ENCODE results near the gene CLIC6. TPM values are rescaled to one million over a fixed set of nuclear protein-coding genes. Genes with fewer than 3 reads are reported as not detected.

The CLIC6 gene
- total RNA-seq (10.1 TPM), polyA plus RNA-seq (ENCODE audit: insufficient read depth, low read depth, low replicate concordance) (2.1 TPM)
- long read RNA-seq, donor 1 = 0 reads
- long read RNA-seq, donor 2 = 0 reads
- long read RNA-seq, donor 3, partial matches to known transcripts = 0 of 2 reads
- long read RNA-seq, donor 3, other reads (novel, unspliced or antisense) = 0 of 2 reads
- long read RNA-seq, donor 4 = 0 reads
- long read RNA-seq, donor 5 = 0 reads
- long read RNA-seq, donor 6 = 0 reads
- long read RNA-seq, donor 7, transcript CLIC6-201 (6 exons, 3,806 nt) = major isoform, 13 of 16 reads
- long read RNA-seq, donor 7, partial matches to known transcripts = 0 of 16 reads
- long read RNA-seq, donor 7, other reads (novel, unspliced or antisense) = 3 of 16 reads
- long read RNA-seq, donor 8 = 0 reads
- long read RNA-seq, donor 9 = 0 reads
- long read RNA-seq, donor 10 = 0 reads

- Histone ChIP-seq H3K9ac (ENCODE audit: low read length in 3 of 3) (no peak within 1 kb of the TSS), H3K36me3 (ENCODE audit: control insufficient read depth in 2 of 3, insufficient read depth in 3 of 3, low read length in 3 of 3) (no peaks in the 10 kb centered on the region), H3K27me3 (ENCODE audit: control insufficient read depth, insufficient read depth, low read length) (peaks cover 19% of the 10 kb centered on the region), H3K4me3 (ENCODE audit: low read length in 3 of 3) (no peak within 1 kb of the TSS), H3K9me3 (ENCODE audit: control insufficient read depth in 2 of 3, insufficient read depth in 1 of 3, low read length in 3 of 3) (no peaks in the 10 kb centered on the region), H3K4me1 (ENCODE audit: control insufficient read depth in 2 of 3, insufficient read depth in 2 of 3, low read depth in 1 of 3, low read length in 3 of 3) (peaks cover 0 to 5% (median 0%) of the 10 kb centered on the region in 3 donors), H3K27ac (ENCODE audit: low read depth in 2 of 2, low read length in 2 of 2) (no peak within 1 kb of the TSS)
- DNase-seq = peak in 2 of 5 donors; percentile 14 to 69
- intact Hi-C loops (cut with DNase I) = no loop called here
- no peak for FAIRE-seq
- TF ChIP-seq, protein P1, sequence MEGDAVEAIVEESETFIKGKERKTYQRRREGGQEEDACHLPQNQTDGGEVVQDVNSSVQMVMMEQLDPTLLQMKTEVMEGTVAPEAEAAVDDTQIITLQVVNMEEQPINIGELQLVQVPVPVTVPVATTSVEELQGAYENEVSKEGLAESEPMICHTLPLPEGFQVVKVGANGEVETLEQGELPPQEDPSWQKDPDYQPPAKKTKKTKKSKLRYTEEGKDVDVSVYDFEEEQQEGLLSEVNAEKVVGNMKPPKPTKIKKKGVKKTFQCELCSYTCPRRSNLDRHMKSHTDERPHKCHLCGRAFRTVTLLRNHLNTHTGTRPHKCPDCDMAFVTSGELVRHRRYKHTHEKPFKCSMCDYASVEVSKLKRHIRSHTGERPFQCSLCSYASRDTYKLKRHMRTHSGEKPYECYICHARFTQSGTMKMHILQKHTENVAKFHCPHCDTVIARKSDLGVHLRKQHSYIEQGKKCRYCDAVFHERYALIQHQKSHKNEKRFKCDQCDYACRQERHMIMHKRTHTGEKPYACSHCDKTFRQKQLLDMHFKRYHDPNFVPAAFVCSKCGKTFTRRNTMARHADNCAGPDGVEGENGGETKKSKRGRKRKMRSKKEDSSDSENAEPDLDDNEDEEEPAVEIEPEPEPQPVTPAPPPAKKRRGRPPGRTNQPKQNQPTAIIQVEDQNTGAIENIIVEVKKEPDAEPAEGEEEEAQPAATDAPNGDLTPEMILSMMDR (IDR thresholded peaks at IDR 0.05; ENCODE audit: borderline replicate concordance, extremely low read depth, insufficient read depth) = no peak
Observed at GRCh38 chr21:34668803-34669148, at the start of gene CLIC6. Gene CLIC6, plus strand, starts transcription at chr21:34668994. Its CDS starts 395 bp downstream, at chr21:34669389.

DNA sequence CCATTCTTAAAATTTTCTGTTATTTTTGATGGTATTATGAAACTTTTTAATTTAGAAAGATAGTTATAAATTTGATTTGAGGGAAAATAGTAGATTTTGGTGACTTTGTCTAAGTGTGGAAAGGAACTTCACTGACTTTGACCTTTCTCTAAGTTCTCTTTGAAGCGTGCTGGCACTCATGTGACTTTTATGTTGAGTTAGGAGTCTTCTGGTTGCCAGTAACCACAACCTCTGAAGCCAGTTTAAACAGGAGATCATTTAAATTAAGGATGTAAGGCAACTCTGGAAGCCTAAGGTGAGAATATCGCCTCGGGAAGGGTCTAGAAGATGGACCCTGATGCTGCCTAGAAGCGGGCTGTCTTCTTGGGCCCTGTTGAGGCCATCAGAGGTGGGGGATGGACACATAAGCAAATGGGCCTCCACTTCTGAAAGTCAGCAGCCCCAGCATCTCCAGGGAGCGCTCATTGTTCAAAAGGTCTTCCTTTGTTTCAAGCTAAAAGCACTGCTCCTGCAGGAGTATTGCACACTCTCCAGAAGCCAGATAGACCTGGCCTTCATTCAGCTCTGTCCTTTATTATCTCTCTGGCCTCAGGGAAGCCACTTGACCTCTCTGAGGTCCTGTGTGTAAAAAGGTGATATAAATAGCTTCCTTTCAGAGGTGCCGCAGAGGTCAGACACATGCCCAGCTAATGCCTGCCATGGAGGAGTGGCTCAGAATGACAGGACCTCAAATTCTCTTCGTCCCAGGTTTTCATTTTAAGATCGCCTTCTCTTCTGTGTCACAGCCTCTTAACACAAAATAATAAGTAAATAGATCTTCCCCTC, 48.7 kb upstream of the CLIC6 start:
- peak; percentile 23 for FAIRE-seq
- Histone ChIP-seq H3K4me1 (ENCODE audit: control insufficient read depth in 2 of 3, insufficient read depth in 2 of 3, low read depth in 1 of 3, low read length in 3 of 3) (no peaks in the 10 kb centered on the region), H3K27ac (ENCODE audit: low read depth in 2 of 2, low read length in 2 of 2) (no peak overlapping the region), H3K36me3 (ENCODE audit: control insufficient read depth in 2 of 3, insufficient read depth in 3 of 3, low read length in 3 of 3) (no peaks in the 10 kb centered on the region), H3K9ac (ENCODE audit: low read length in 3 of 3) (no peak overlapping the region), H3K4me3 (ENCODE audit: low read length in 3 of 3) (no peak overlapping the region), H3K9me3 (ENCODE audit: control insufficient read depth in 2 of 3, insufficient read depth in 1 of 3, low read length in 3 of 3) (no peaks in the 10 kb centered on the region), H3K27me3 (ENCODE audit: control insufficient read depth, insufficient read depth, low read length) (no peaks in the 10 kb centered on the region)
- TF ChIP-seq, protein P1 (IDR thresholded peaks at IDR 0.05; ENCODE audit: borderline replicate concordance, extremely low read depth, insufficient read depth) = no peak
- no peak for DNase-seq
- intact Hi-C loops (cut with DNase I) = no loop called here

DNA sequence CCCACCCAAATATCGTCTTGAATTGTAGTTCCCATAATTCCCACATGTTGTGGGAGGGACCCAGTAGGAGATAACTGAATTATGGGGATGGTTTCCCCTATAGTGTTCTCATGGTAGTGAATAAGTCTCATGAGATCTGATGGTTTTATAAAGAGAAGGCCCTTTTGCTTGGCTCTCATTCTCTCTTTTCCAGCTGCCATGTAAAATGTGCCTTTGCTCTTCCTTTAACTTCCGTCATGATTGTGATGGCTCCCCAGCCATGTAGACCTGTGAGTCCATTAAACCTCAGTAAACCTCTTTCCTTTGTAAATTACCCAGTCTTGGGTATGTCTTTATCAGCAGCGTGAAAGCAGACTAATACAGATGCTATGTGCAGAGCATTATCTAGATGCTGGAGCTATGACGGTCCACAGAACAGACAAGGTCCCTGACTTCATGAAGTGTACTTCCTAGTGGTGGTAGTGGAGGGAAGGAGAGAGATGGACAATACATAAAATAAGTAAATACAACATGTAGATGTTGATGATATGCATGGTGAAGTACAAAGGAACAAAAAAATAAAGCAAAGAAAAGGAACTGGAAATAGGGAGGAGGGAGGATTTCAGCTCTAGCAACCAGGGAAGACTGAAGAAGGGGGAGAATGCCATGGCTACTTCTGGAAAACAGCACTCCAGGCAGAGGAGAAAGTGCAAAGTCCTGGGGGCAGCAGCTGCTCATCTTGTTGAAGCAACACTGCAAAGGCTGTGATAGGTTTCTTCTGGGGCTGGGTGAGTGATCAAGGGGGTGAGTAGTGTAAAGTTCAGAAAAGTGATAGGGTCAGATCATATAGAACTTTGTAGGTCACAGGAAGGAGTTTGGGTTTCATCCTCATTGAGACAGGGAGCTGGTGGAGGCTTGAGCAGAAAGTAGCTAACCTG, 47.1 kb upstream of the CLIC6 start:
- no peaks in the 10 kb centered on the region for H3K4me1 ChIP-seq (ENCODE audit: control insufficient read depth in 2 of 3, insufficient read depth in 2 of 3, low read depth in 1 of 3, low read length in 3 of 3)
- no peak for FAIRE-seq
- no peaks in the 10 kb centered on the region for H3K27me3 ChIP-seq (ENCODE audit: control insufficient read depth, insufficient read depth, low read length)

More for the DNA sequence above, 47.1 kb upstream of the CLIC6 start:
- no peak overlapping the region for H3K4me3 ChIP-seq (ENCODE audit: low read length in 3 of 3)
- TF ChIP-seq, protein P1 (IDR thresholded peaks at IDR 0.05; ENCODE audit: borderline replicate concordance, extremely low read depth, insufficient read depth) = no peak
- intact Hi-C loops (cut with DNase I) = no loop called here
- H3K9ac ChIP-seq (ENCODE audit: low read length in 3 of 3) = no peak overlapping the region
- no peaks in the 10 kb centered on the region for H3K36me3 ChIP-seq (ENCODE audit: control insufficient read depth in 2 of 3, insufficient read depth in 3 of 3, low read length in 3 of 3)
- no peaks in the 10 kb centered on the region for H3K9me3 ChIP-seq (ENCODE audit: control insufficient read depth in 2 of 3, insufficient read depth in 1 of 3, low read length in 3 of 3)
- DNase-seq = no peak
- H3K27ac ChIP-seq (ENCODE audit: low read depth in 2 of 2, low read length in 2 of 2) = peak overlapping the region; percentile 13 to 41
